Loucy (cell line): ENCODE measurements around the gene ZBTB18.

ENCODE experiments used
- EZH2phosphoT487 ChIP-seq: fragments of 200-600 bp; IDR thresholded peaks from 2 replicates; pipeline ENCODE4 v1.6.1; 2018; ENCODE audit warnings: antibody characterized with exemption, mild to moderate bottlenecking, moderate library complexity, borderline replicate concordance
- TF ChIP-seq, protein P1 (sequence below): fragments of 200-600 bp; sonication (generic); conservative IDR thresholded peaks from 2 replicates; pipeline ENCODE4 v1.5.1; 2014; ENCODE audit warnings: mild to moderate bottlenecking, antibody characterized with exemption, low read length

DNA sequence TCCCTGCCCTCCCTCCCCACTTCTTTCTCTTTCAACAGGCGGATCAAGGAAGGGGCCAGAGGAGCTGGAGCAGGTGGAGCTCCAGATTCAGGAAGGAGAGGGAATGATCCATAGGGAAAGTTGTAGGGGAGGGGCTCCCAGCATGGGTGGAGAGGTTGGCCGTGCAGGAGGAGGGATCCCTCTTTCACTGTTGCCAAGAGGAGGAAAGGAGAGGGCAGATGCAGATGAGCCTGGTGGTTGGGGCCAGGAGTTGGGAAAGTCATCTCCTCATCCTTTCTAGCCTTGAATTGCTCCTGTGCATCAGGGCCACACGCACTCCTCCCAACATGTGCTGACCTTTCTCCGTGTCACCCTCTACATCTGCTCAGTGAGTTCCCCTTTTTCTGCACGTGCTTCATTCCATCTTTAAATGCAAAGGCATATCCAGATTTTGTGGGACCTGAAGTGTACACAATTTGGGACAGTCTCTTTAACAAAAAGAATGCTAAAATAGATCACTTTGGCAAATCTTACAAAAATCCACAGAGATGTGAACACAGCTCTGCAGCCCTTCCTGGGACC, 32.4 kb downstream of the ZBTB18 start:
- TF ChIP-seq, protein P1, sequence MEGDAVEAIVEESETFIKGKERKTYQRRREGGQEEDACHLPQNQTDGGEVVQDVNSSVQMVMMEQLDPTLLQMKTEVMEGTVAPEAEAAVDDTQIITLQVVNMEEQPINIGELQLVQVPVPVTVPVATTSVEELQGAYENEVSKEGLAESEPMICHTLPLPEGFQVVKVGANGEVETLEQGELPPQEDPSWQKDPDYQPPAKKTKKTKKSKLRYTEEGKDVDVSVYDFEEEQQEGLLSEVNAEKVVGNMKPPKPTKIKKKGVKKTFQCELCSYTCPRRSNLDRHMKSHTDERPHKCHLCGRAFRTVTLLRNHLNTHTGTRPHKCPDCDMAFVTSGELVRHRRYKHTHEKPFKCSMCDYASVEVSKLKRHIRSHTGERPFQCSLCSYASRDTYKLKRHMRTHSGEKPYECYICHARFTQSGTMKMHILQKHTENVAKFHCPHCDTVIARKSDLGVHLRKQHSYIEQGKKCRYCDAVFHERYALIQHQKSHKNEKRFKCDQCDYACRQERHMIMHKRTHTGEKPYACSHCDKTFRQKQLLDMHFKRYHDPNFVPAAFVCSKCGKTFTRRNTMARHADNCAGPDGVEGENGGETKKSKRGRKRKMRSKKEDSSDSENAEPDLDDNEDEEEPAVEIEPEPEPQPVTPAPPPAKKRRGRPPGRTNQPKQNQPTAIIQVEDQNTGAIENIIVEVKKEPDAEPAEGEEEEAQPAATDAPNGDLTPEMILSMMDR = no peak
- no peak for TF ChIP-seq EZH2phosphoT487
